GM12878 (cell line): ENCODE results near the gene TMEM214. TPM values are rescaled to one million over a fixed set of nuclear protein-coding genes. Genes with fewer than 3 reads are reported as not detected.

Experiments used
- ASH2L ChIP-seq: fragments of 300-600, 200-600 bp; sonication (generic); IDR thresholded peaks from 2 replicates; pipeline ENCODE4 v1.6.1; 2017; ENCODE audit warnings: low read depth, mild to moderate bottlenecking, borderline replicate concordance
- BACH1 ChIP-seq: fragments of 450-650 bp; IDR thresholded peaks from 2 replicates; pipeline ENCODE4 v1.6.1; 2017; ENCODE audit warnings: mild to moderate bottlenecking, borderline replicate concordance
- BHLHE40 ChIP-seq, 2 experiments: fragments of 450-650 bp in 1 of 2; IDR thresholded peaks; 2 replicates each; pipeline ENCODE4 v1.6.1; 2011 to 2017; ENCODE audit warnings: low read depth in 2 of 2, borderline replicate concordance in 1 of 2, improper control_type of control experiment in 1 of 2, low read length in 1 of 2, mild to moderate bottlenecking in 1 of 2
- EGR1 ChIP-seq, 2 experiments: IDR thresholded peaks; 1 replicate in 1 of 2; 2 replicates in 1 of 2; pipeline ENCODE4 v1.6.1; 2011 to 2012; ENCODE audit warnings: low read depth in 2 of 2, low read length in 2 of 2, borderline replicate concordance in 1 of 2, mild to moderate bottlenecking in 1 of 2, moderate library complexity in 1 of 2
- IKZF2 ChIP-seq, 2 experiments: fragments of 450-650 bp; IDR thresholded peaks; 2 replicates each; pipeline ENCODE4 v1.6.1; 2017; ENCODE audit warnings: mild to moderate bottlenecking in 2 of 2, moderate library complexity in 2 of 2
- IRF4 ChIP-seq: IDR thresholded peaks from 2 replicates; pipeline ENCODE4 v1.6.1; 2011; ENCODE audit warnings: low read depth, low read length
- KAT2A ChIP-seq: conservative IDR thresholded peaks from 2 replicates; pipeline ENCODE4 v1.6.1; 2011; ENCODE audit warnings: low read depth, low read length; ENCODE audit not compliant: control insufficient read depth
- LARP7 ChIP-seq: fragments of 450-650 bp; IDR thresholded peaks from 2 replicates; pipeline ENCODE4 v1.6.1; 2017; ENCODE audit warnings: mild to moderate bottlenecking
- NBN ChIP-seq: fragments of 450-650 bp; IDR thresholded peaks from 2 replicates; pipeline ENCODE4 v1.6.1; 2016
- RB1 ChIP-seq: fragments of 450-650 bp; formaldehyde crosslinking; IDR thresholded peaks from 2 replicates; pipeline ENCODE4 v1.6.1; 2017; ENCODE audit warnings: mild to moderate bottlenecking, borderline replicate concordance
- SIN3A ChIP-seq: IDR thresholded peaks from 2 replicates; pipeline ENCODE4 v1.6.1; 2012; ENCODE audit warnings: low read depth, low read length, improper control_type of control experiment
- SMAD1 ChIP-seq: fragments of 450-650 bp; IDR thresholded peaks from 2 replicates; pipeline ENCODE4 v1.6.1; 2018; ENCODE audit warnings: mild to moderate bottlenecking, low read depth; ENCODE audit not compliant: partially characterized antibody
- SPI1 ChIP-seq: IDR thresholded peaks from 2 replicates; pipeline ENCODE4 v1.6.1; 2011; ENCODE audit warnings: low read depth, mild to moderate bottlenecking, low read length, moderate library complexity, borderline replicate concordance; ENCODE audit not compliant: insufficient read depth
- SRF ChIP-seq, 2 experiments: IDR thresholded peaks; 2 replicates each; pipeline ENCODE4 v1.6.1; 2011; ENCODE audit warnings: low read depth in 2 of 2, low read length in 2 of 2, mild to moderate bottlenecking in 1 of 2, moderate library complexity in 1 of 2
- SUZ12 ChIP-seq: fragments of 200-600 bp; sonication (generic); IDR thresholded peaks from one replicate; pipeline ENCODE4 v1.6.1; 2018; ENCODE audit warnings: antibody characterized with exemption, mild to moderate bottlenecking; ENCODE audit not compliant: unreplicated experiment
- WRNIP1 ChIP-seq: IDR thresholded peaks from 2 replicates; pipeline ENCODE4 v1.6.1; 2011; ENCODE audit warnings: low read depth, low read length, improper control_type of control experiment, borderline replicate concordance
- polyA plus RNA-seq, 11 experiments: library from polyadenylated mRNA; depleted of rRNA in 4 of 11; unstranded in 6 of 11; stranded (reverse) in 5 of 11; fragments of >200 nt; fragmentation: Nextera tagmentation in 4 of 11; fragmentation: Illumina TruSeq in 1 of 11; extraction: Ambion mirVana in 4 of 11; extraction: Trizol in 1 of 11; gene quantifications; 1 replicate in 1 of 11; 2 replicates in 10 of 11; pipeline versions ENCODE4 v1.2.1 to v1.2.3, GENCODE V29; 2011 to 2016; ENCODE audit warnings: inconsistent platforms in 2 of 11, missing spikeins in 2 of 11, low read depth in 1 of 11
- total RNA-seq, 4 experiments: library from RNA; depleted of rRNA in 3 of 4; stranded (reverse); fragments of >200 nt in 3 of 4; fragmentation: Illumina TruSeq in 1 of 4; extraction: Trizol in 1 of 4; gene quantifications; 2 replicates each; pipeline versions ENCODE4 v1.2.1 to v1.2.3, GENCODE V29; 2013 to 2021
- TF ChIP-seq, protein P1 (sequence below): fragments of 450-650 bp; IDR thresholded peaks from 2 replicates; pipeline ENCODE4 v1.6.1; 2018; ENCODE audit warnings: borderline replicate concordance, mild to moderate bottlenecking; ENCODE audit not compliant: partially characterized antibody
- TF ChIP-seq, protein P2 (sequence below): fragments of 450-650 bp; IDR thresholded peaks from 2 replicates; pipeline ENCODE4 v1.6.1; 2016; ENCODE audit warnings: mild to moderate bottlenecking
- TF ChIP-seq, protein P3 (sequence below): fragments of 450-650 bp; IDR thresholded peaks from 2 replicates; pipeline ENCODE4 v1.6.1; 2017; ENCODE audit warnings: borderline replicate concordance
- TF ChIP-seq, protein P4 (sequence below): fragments of 450-650 bp; IDR thresholded peaks from 2 replicates; pipeline ENCODE4 v1.6.1; 2017; ENCODE audit warnings: mild to moderate bottlenecking
- TF ChIP-seq, protein P5 (sequence below): IDR thresholded peaks from 2 replicates; pipeline ENCODE4 v1.6.1; 2012; ENCODE audit warnings: low read depth, low read length, improper control_type of control experiment

Gene TMEM214
- total and polyA plus RNA-seq, 10 of the 15 experiments (the other 5 are each of a cell fraction or from before 2014, with no cell fraction given): 10.4 to 79.2 (median 45.0) TPM

DNA sequence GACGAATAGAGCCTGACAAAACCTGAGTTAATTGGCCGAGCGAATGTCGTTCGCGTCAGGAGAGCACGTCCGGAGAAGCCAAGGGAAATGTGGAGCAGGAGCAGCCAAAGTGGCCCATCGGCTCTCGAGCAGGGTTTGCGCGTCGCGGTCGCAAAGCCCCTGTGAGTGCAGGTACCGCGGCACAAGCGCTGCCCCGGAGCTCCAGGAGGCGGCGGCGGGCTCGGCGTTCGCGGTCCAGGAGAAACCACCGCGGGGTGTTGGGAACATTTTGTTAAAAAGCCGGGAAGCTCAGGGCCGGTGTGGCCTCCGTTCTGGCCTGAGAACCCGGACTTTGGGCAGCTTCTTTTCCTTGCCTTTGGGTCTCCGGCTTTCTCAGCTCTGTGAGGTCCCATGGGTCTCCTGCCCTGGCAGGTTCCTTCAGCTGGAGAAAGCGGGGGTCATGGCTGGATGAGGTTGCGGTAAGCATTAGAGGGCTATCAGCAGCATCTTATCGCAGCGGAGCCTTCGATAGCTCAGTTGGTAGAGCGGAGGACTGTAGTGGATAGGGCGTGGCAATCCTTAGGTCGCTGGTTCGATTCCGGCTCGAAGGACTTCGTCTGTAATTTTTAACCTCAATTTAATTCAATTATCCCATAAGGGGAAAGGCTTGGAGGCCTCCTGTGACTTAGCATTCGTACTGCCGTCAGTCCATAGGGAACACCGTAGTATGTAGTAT lies 17.7 kb downstream of the TMEM214 start (continued):
- TF ChIP-seq SUZ12: no peak
- peak; percentile 90; the same call in 1 of the 2 replicates for TF ChIP-seq ASH2L
- no peak for TF ChIP-seq KAT2A
- TF ChIP-seq, protein P1, sequence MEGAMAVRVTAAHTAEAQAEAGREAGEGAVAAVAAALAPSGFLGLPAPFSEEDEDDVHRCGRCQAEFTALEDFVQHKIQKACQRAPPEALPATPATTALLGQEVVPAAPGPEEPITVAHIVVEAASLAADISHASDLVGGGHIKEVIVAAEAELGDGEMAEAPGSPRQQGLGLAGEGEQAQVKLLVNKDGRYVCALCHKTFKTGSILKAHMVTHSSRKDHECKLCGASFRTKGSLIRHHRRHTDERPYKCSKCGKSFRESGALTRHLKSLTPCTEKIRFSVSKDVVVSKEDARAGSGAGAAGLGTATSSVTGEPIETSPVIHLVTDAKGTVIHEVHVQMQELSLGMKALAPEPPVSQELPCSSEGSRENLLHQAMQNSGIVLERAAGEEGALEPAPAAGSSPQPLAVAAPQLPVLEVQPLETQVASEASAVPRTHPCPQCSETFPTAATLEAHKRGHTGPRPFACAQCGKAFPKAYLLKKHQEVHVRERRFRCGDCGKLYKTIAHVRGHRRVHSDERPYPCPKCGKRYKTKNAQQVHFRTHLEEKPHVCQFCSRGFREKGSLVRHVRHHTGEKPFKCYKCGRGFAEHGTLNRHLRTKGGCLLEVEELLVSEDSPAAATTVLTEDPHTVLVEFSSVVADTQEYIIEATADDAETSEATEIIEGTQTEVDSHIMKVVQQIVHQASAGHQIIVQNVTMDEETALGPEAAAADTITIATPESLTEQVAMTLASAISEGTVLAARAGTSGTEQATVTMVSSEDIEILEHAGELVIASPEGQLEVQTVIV: no peak
- TF ChIP-seq IRF4: 0 out of 2 replicates have a peak, but pooled peaks have one; percentile 11
- peak in 1 of 2 experiments; percentile 94; a peak in 2 of 3 replicates for TF ChIP-seq EGR1 (IDR thresholded peaks at IDR 0.05; ENCODE audit: borderline replicate concordance in 1 of 2, low read depth in 2 of 2, low read length in 2 of 2)
- peak in 1 of 2 experiments; percentile 28; a peak in 1 of 4 replicates for TF ChIP-seq BHLHE40 (IDR thresholded peaks at IDR 0.05; ENCODE audit: borderline replicate concordance in 1 of 2, low read depth in 2 of 2, low read length in 1 of 2)
- TF ChIP-seq, protein P2, sequence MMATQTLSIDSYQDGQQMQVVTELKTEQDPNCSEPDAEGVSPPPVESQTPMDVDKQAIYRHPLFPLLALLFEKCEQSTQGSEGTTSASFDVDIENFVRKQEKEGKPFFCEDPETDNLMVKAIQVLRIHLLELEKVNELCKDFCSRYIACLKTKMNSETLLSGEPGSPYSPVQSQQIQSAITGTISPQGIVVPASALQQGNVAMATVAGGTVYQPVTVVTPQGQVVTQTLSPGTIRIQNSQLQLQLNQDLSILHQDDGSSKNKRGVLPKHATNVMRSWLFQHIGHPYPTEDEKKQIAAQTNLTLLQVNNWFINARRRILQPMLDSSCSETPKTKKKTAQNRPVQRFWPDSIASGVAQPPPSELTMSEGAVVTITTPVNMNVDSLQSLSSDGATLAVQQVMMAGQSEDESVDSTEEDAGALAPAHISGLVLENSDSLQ: no peak
- TF ChIP-seq SMAD1: no peak
- TF ChIP-seq SIN3A: no peak
- no peak; the same call in 1 of the 2 replicates for TF ChIP-seq NBN
- no peak; the same call in 1 of the 2 replicates for TF ChIP-seq BACH1
- TF ChIP-seq SRF (IDR thresholded peaks at IDR 0.05; ENCODE audit: low read depth in 2 of 2, low read length in 2 of 2): 0 out of 4 replicates have a peak, but pooled peaks of 1 of the 2 experiments have one; percentile 10
- peak; percentile 35; the same call in 1 of the 2 replicates for TF ChIP-seq RB1
- TF ChIP-seq WRNIP1: no peak; the same call in 1 of the 2 replicates
- TF ChIP-seq SPI1: no peak
- TF ChIP-seq, protein P3, sequence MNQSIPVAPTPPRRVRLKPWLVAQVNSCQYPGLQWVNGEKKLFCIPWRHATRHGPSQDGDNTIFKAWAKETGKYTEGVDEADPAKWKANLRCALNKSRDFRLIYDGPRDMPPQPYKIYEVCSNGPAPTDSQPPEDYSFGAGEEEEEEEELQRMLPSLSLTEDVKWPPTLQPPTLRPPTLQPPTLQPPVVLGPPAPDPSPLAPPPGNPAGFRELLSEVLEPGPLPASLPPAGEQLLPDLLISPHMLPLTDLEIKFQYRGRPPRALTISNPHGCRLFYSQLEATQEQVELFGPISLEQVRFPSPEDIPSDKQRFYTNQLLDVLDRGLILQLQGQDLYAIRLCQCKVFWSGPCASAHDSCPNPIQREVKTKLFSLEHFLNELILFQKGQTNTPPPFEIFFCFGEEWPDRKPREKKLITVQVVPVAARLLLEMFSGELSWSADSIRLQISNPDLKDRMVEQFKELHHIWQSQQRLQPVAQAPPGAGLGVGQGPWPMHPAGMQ: no peak
- TF ChIP-seq, protein P4, sequence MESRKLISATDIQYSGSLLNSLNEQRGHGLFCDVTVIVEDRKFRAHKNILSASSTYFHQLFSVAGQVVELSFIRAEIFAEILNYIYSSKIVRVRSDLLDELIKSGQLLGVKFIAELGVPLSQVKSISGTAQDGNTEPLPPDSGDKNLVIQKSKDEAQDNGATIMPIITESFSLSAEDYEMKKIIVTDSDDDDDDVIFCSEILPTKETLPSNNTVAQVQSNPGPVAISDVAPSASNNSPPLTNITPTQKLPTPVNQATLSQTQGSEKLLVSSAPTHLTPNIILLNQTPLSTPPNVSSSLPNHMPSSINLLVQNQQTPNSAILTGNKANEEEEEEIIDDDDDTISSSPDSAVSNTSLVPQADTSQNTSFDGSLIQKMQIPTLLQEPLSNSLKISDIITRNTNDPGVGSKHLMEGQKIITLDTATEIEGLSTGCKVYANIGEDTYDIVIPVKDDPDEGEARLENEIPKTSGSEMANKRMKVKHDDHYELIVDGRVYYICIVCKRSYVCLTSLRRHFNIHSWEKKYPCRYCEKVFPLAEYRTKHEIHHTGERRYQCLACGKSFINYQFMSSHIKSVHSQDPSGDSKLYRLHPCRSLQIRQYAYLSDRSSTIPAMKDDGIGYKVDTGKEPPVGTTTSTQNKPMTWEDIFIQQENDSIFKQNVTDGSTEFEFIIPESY: no peak
- TF ChIP-seq, protein P5, sequence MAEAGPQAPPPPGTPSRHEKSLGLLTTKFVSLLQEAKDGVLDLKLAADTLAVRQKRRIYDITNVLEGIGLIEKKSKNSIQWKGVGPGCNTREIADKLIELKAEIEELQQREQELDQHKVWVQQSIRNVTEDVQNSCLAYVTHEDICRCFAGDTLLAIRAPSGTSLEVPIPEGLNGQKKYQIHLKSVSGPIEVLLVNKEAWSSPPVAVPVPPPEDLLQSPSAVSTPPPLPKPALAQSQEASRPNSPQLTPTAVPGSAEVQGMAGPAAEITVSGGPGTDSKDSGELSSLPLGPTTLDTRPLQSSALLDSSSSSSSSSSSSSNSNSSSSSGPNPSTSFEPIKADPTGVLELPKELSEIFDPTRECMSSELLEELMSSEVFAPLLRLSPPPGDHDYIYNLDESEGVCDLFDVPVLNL: no peak
- TF ChIP-seq LARP7: peak; percentile 39; the same call in 1 of the 2 replicates
- TF ChIP-seq IKZF2 (IDR thresholded peaks at IDR 0.05): peak; percentile 77 to 79; a peak in 3 of 4 replicates
